H1 (cell line): ENCODE results near the gene ADARB2. TPM values are rescaled to one million over a fixed set of nuclear protein-coding genes. Genes with fewer than 3 reads are reported as not detected.

Experiments
- CTCF ChIA-PET: fragments of 300-600 bp; sonication (Branson Sonifier 250); formaldehyde crosslinking; loops from one replicate; lab custom pipeline; 2021; ENCODE audit not compliant: partially characterized antibody; lab: Charles Lee
- POLR2A ChIA-PET: fragments of 300-600 bp; sonication (Branson Sonifier 250); formaldehyde crosslinking; loops from one replicate; lab custom pipeline; 2021; ENCODE audit warnings: inconsistent platforms; ENCODE audit not compliant: partially characterized antibody; lab: Charles Lee
- DNase-seq, 2 experiments: peaks; one replicate each; pipeline versions ENCODE4 v3.0.0 to v3.0.0-alpha.2; 2010 to 2022; ENCODE audit warnings: low spot score in 2 of 2, low read depth in 1 of 2, mixed read lengths in 1 of 2
- FAIRE-seq: peaks from 2 replicates; lab custom pipeline; 2011; peaks lifted over from hg19 to GRCh38; lab: Jason Lieb, UNC
- H2AFZ ChIP-seq: 2 replicates; pipeline ENCODE4 v1.8.1; 2012; ENCODE audit warnings: low read length, inconsistent platforms
- H2AK5ac ChIP-seq: 2 replicates; pipeline ENCODE4 v1.6.1; 2013; ENCODE audit warnings: low read depth, low read length
- H2BK120ac ChIP-seq: replicated peaks from 2 replicates; pipeline ENCODE3; 2013; ENCODE audit warnings: low read depth, low read length, inconsistent platforms
- H2BK12ac ChIP-seq: 2 replicates; pipeline ENCODE4 v1.6.1; 2013; ENCODE audit warnings: low read depth, low read length
- H2BK15ac ChIP-seq: 2 replicates; pipeline ENCODE4 v1.6.1; 2013; ENCODE audit warnings: low read length
- H2BK20ac ChIP-seq: 2 replicates; pipeline ENCODE4 v1.6.1; 2013; ENCODE audit warnings: low read length
- H2BK5ac ChIP-seq: 2 replicates; pipeline ENCODE4 v1.6.1; 2013; ENCODE audit warnings: low read depth, low read length
- H3K14ac ChIP-seq: 2 replicates; pipeline ENCODE4 v1.6.1; 2013; ENCODE audit warnings: inconsistent platforms; ENCODE audit not compliant: insufficient read length
- H3K18ac ChIP-seq: 2 replicates; pipeline ENCODE4 v1.6.1; 2013; ENCODE audit warnings: low read length; ENCODE audit errors: extremely low read depth
- H3K23ac ChIP-seq: 2 replicates; pipeline ENCODE4 v1.6.1; 2013; ENCODE audit warnings: inconsistent platforms; ENCODE audit not compliant: insufficient read length
- H3K23me2 ChIP-seq: 2 replicates; pipeline ENCODE4 v1.6.1; 2013; ENCODE audit warnings: low read depth, low read length
- H3K27ac ChIP-seq: 2 replicates; pipeline ENCODE4 v1.6.1; 2011; ENCODE audit warnings: low read depth, low read length, inconsistent platforms
- H3K27me3 ChIP-seq, 4 experiments: replicated peaks in 1 of 4; 1 replicate in 1 of 4; 2 replicates in 3 of 4; pipeline versions ENCODE4 v1.6.1 to v1.8.1; 2011 to 2013; ENCODE audit warnings: low read length in 3 of 4, mild to moderate bottlenecking in 3 of 4, inconsistent platforms in 2 of 4, mixed read lengths in 2 of 4, moderate library complexity in 1 of 4; ENCODE audit not compliant: control insufficient read depth in 3 of 4, insufficient read depth in 3 of 4; ENCODE audit errors: extremely low read depth in 1 of 4
- H3K36me3 ChIP-seq, 4 experiments: 2 replicates each; pipeline versions ENCODE4 v1.6.1 to v1.8.1; 2011 to 2013; ENCODE audit warnings: mild to moderate bottlenecking in 4 of 4, low read length in 3 of 4, moderate library complexity in 2 of 4, control low read depth in 1 of 4, inconsistent platforms in 1 of 4; ENCODE audit not compliant: insufficient read depth in 4 of 4, control insufficient read depth in 2 of 4
- H3K4ac ChIP-seq: replicated peaks from 2 replicates; pipeline ENCODE3; 2013; ENCODE audit warnings: low read length, low read depth, mixed read lengths, inconsistent platforms; ENCODE audit not compliant: insufficient read length
- H3K4me1 ChIP-seq, 4 experiments: replicated peaks in 1 of 4; 1 replicate in 1 of 4; 2 replicates in 3 of 4; pipeline versions ENCODE4 v1.6.1 to v1.8.1; 2011 to 2013; ENCODE audit warnings: low read length in 3 of 4, inconsistent platforms in 2 of 4, mixed read lengths in 1 of 4; ENCODE audit not compliant: insufficient read depth in 4 of 4, control insufficient read depth in 3 of 4
- H3K4me2 ChIP-seq, 2 experiments: 2 replicates each; pipeline versions ENCODE4 v1.6.1 to v1.8.1; 2011 to 2013; ENCODE audit warnings: low read depth in 2 of 2, low read length in 2 of 2, control low read depth in 1 of 2, inconsistent platforms in 1 of 2, mild to moderate bottlenecking in 1 of 2; ENCODE audit not compliant: insufficient read depth in 1 of 2
- H3K4me3 ChIP-seq, 4 experiments: fragments of 200-600, 300-600 bp in 1 of 4; sonication (generic), shearing (Covaris generic), sonication (Bioruptor Twin) in 1 of 4; 2 replicates each; pipeline versions ENCODE4 v1.5.1 to v1.8.1; 2011 to 2016; ENCODE audit warnings: low read length in 4 of 4, low read depth in 3 of 4, control low read depth in 2 of 4, inconsistent platforms in 2 of 4, mild to moderate bottlenecking in 2 of 4, mixed read lengths in 1 of 4, moderate library complexity in 1 of 4; ENCODE audit not compliant: insufficient read depth in 2 of 4; ENCODE audit errors: extremely low read depth in 1 of 4
- H3K56ac ChIP-seq: replicated peaks from 2 replicates; pipeline ENCODE3; 2013; ENCODE audit warnings: low read depth, mild to moderate bottlenecking, mixed read lengths, low read length, inconsistent platforms; ENCODE audit not compliant: insufficient read length
- H3K79me1 ChIP-seq: 2 replicates; pipeline ENCODE4 v1.6.1; 2013; ENCODE audit warnings: low read depth, low read length, control low read depth
- H3K79me2 ChIP-seq, 2 experiments: 2 replicates each; pipeline versions ENCODE4 v1.6.1 to v1.8.1; 2012 to 2013; ENCODE audit warnings: low read length in 2 of 2, mild to moderate bottlenecking in 2 of 2, inconsistent platforms in 1 of 2; ENCODE audit not compliant: insufficient read depth in 2 of 2, control insufficient read depth in 1 of 2
- H3K9ac ChIP-seq, 4 experiments: replicated peaks in 1 of 4; 1 replicate in 1 of 4; 2 replicates in 3 of 4; pipeline versions ENCODE4 v1.6.1 to v1.8.1; 2011 to 2013; ENCODE audit warnings: low read depth in 3 of 4, low read length in 3 of 4, control low read depth in 2 of 4, mild to moderate bottlenecking in 2 of 4, moderate library complexity in 2 of 4, inconsistent platforms in 1 of 4; ENCODE audit errors: extremely low read depth in 1 of 4
- H3K9me3 ChIP-seq, 2 experiments: 2 replicates each; pipeline versions ENCODE4 v1.6.1 to v1.8.1; 2012 to 2013; ENCODE audit warnings: mild to moderate bottlenecking in 2 of 2, moderate library complexity in 2 of 2, control low read depth in 1 of 2, inconsistent platforms in 1 of 2, low read depth in 1 of 2, low read length in 1 of 2, mixed read lengths in 1 of 2; ENCODE audit not compliant: insufficient read depth in 2 of 2
- H4K20me1 ChIP-seq, 2 experiments: replicated peaks in 1 of 2; 2 replicates each; pipeline versions ENCODE3 to v1.8.1; 2011 to 2013; ENCODE audit warnings: inconsistent platforms in 2 of 2, low read length in 2 of 2, mild to moderate bottlenecking in 1 of 2; ENCODE audit not compliant: insufficient read depth in 2 of 2, control insufficient read depth in 1 of 2
- H4K5ac ChIP-seq: 2 replicates; pipeline ENCODE4 v1.6.1; 2013; ENCODE audit warnings: low read length, low read depth, mixed read lengths, inconsistent platforms; ENCODE audit not compliant: insufficient read length
- H4K8ac ChIP-seq: 2 replicates; pipeline ENCODE4 v1.8.0; 2013; ENCODE audit warnings: mild to moderate bottlenecking, moderate library complexity, low read length, inconsistent platforms; ENCODE audit not compliant: insufficient read depth; ENCODE audit errors: extremely low read depth
- H4K91ac ChIP-seq: replicated peaks from 2 replicates; pipeline ENCODE3; 2013; ENCODE audit warnings: low read length, mixed read lengths, inconsistent platforms; ENCODE audit not compliant: insufficient read length
- CHD2 ChIP-seq: IDR thresholded peaks from 2 replicates; pipeline ENCODE4 v1.6.1; 2012; ENCODE audit warnings: low read length, improper control_type of control experiment
- CTBP2 ChIP-seq: IDR thresholded peaks from 2 replicates; pipeline ENCODE4 v1.7.0; 2011; ENCODE audit warnings: borderline replicate concordance, mild to moderate bottlenecking, moderate library complexity, mixed read lengths, low read length; ENCODE audit not compliant: insufficient read depth, insufficient read length
- MAFK ChIP-seq: IDR thresholded peaks from 2 replicates; pipeline ENCODE4 v1.6.1; 2012; ENCODE audit warnings: low read depth, mild to moderate bottlenecking, improper control_type of control experiment, low read length
- POU5F1 ChIP-seq: IDR thresholded peaks from 2 replicates; pipeline ENCODE4 v1.6.1; 2011; ENCODE audit warnings: low read depth, mild to moderate bottlenecking, low read length, moderate library complexity
- RNF2 ChIP-seq: fragments of 200-900, 300-1000 bp; sonication (generic); IDR thresholded peaks from 2 replicates; pipeline ENCODE4 v1.7.1; 2016; ENCODE audit warnings: borderline replicate concordance, low read depth, mild to moderate bottlenecking, antibody characterized with exemption, low read length; ENCODE audit not compliant: poor library complexity, severe bottlenecking; ENCODE audit errors: missing control alignments
- SAP30 ChIP-seq: fragments of 300-600 bp; sonication (generic); IDR thresholded peaks from 2 replicates; pipeline ENCODE4 v1.7.1; 2012; ENCODE audit warnings: low read length, moderate library complexity, mild to moderate bottlenecking, inconsistent platforms; ENCODE audit not compliant: insufficient read depth, insufficient replicate concordance
- SIX5 ChIP-seq: IDR thresholded peaks from 2 replicates; pipeline ENCODE4 v1.6.1; 2011; ENCODE audit warnings: mild to moderate bottlenecking, low read depth, low read length
- SP1 ChIP-seq: IDR thresholded peaks from 2 replicates; pipeline ENCODE4 v1.6.1; 2011; ENCODE audit warnings: low read depth, low read length
- SP2 ChIP-seq: IDR thresholded peaks from 2 replicates; pipeline ENCODE4 v1.6.1; 2012; ENCODE audit warnings: mild to moderate bottlenecking, low read length, inconsistent platforms
- SP4 ChIP-seq: IDR thresholded peaks from 2 replicates; pipeline ENCODE4 v1.6.1; 2012; ENCODE audit warnings: low read length, inconsistent platforms
- SRF ChIP-seq: IDR thresholded peaks from 2 replicates; pipeline ENCODE4 v1.6.1; 2011; ENCODE audit warnings: mild to moderate bottlenecking, low read depth, low read length, moderate library complexity
- TEAD4 ChIP-seq: IDR thresholded peaks from 2 replicates; pipeline ENCODE4 v1.6.1; 2012; ENCODE audit warnings: low read depth, low read length, inconsistent platforms, mixed read lengths
- USF2 ChIP-seq: IDR thresholded peaks from 2 replicates; pipeline ENCODE4 v1.6.1; 2011; ENCODE audit warnings: low read length, improper control_type of control experiment
- WGBS, 2 experiments: shearing (Covaris generic) in 1 of 2; methylation state at CpG; one replicate each; pipeline versions ENCODE4 v1.1.6 to v1.1.7; 2013 to 2015; ENCODE audit warnings: low lambda C conversion rate in 2 of 2, mixed read lengths in 2 of 2, inconsistent platforms in 1 of 2, low coverage in 1 of 2, missing lambda C conversion rate in 1 of 2; ENCODE audit not compliant: insufficient replicate concordance in 2 of 2, insufficient coverage in 1 of 2, insufficient read length in 1 of 2; ENCODE audit errors: extremely low coverage in 1 of 2, missing lambda C conversion rate in 1 of 2; 5-methylcytosine and 5-hydroxymethylcytosine counted together
- polyA plus RNA-seq, 7 experiments: library from polyadenylated mRNA; depleted of rRNA in 3 of 7; stranded (reverse) in 5 of 7; unstranded in 2 of 7; fragments of >200 nt in 5 of 7; fragments of 200-250 nt in 2 of 7; gene quantifications; 1 replicate in 5 of 7; 2 replicates in 1 of 7; 4 replicates in 1 of 7; pipeline versions ENCODE4 v1.2.1 to v1.2.3, GENCODE V29; 2011 to 2013; ENCODE audit warnings: missing spikeins in 2 of 7, mixed read lengths in 2 of 7
- total RNA-seq: library from RNA; stranded (reverse); fragmentation: NEBNext Ultra II Directional; extraction: Animal tissue kit (Norgen Biotek cat#: 25700); gene quantifications from 2 replicates; pipeline ENCODE4 v1.2.1, GENCODE V29; 2021

Gene ADARB2
- total and polyA plus RNA-seq, 2 of the 8 experiments (the other 6 are each of a cell fraction or from before 2014, with no cell fraction given): 2.2 to 2.8 TPM

- no peaks in the 10 kb centered on the region for H3K27me3 ChIP-seq
- no peak overlapping the region for H4K91ac ChIP-seq
- POLR2A ChIA-PET: no interaction called here
- H4K20me1 ChIP-seq: peaks cover 0 to 5% of the 10 kb centered on the region in 2 experiments
- no peak for DNase-seq
- H3K27ac ChIP-seq: no peak overlapping the region
- no peak overlapping the region for H2AFZ ChIP-seq
- H3K23me2 ChIP-seq: peaks cover 3% of the 10 kb centered on the region; the same call in 1 of the 2 replicates
- H3K9ac ChIP-seq: no peak overlapping the region
- no peaks in the 10 kb centered on the region for H3K36me3 ChIP-seq
- no peak overlapping the region for H3K18ac ChIP-seq
- H2AK5ac ChIP-seq: no peak overlapping the region
- H3K4me1 ChIP-seq: no peaks in the 10 kb centered on the region
- H3K4me3 ChIP-seq: no peak overlapping the region
- H3K23ac ChIP-seq: no peak overlapping the region
- no peak overlapping the region for H4K5ac ChIP-seq
- no peak overlapping the region for H3K14ac ChIP-seq
- H3K79me1 ChIP-seq: no peaks in the 10 kb centered on the region
- H3K4me2 ChIP-seq: no peak overlapping the region
- no peak overlapping the region for H4K8ac ChIP-seq
- H2BK20ac ChIP-seq: no peak overlapping the region
- no peak overlapping the region for H2BK5ac ChIP-seq
- no peaks in the 10 kb centered on the region for H3K79me2 ChIP-seq
- H2BK15ac ChIP-seq: no peak overlapping the region
- WGBS, 2 experiments: 92% methylated on average over 15 of the region's 15 CpGs; no CpG with 5 or more reads in 1 of the 2 experiments
- H2BK12ac ChIP-seq: no peak overlapping the region
- no peak overlapping the region for H3K56ac ChIP-seq
- no peak for FAIRE-seq
- no peak overlapping the region for H2BK120ac ChIP-seq
- CTCF ChIA-PET: interaction anchor here (1.1 to 1.3 kb wide), 2 partner anchors 14 to 36 kb away, joined by 3 to 5 read pairs; no protein-coding TSS in a partner anchor
- no peak overlapping the region for H3K4ac ChIP-seq
- no peaks in the 10 kb centered on the region for H3K9me3 ChIP-seq
- TF ChIP-seq USF2: no peak
- no peak for TF ChIP-seq TEAD4
- TF ChIP-seq CTBP2: no peak
- no peak for TF ChIP-seq SIX5
- no peak for TF ChIP-seq RNF2
- TF ChIP-seq MAFK: no peak
- no peak for TF ChIP-seq SP2
- no peak for TF ChIP-seq SAP30
- no peak for TF ChIP-seq SP4
- no peak for TF ChIP-seq CHD2
- no peak for TF ChIP-seq SRF
- no peak for TF ChIP-seq POU5F1
- TF ChIP-seq SP1: no peak
Measured at GRCh38 chr10:1644191-1644711, 93.1 kb downstream of the ADARB2 start.
